Dermis blood vessel endothelial cell (primary cell): ENCODE data around the gene THAP4. TPM values are rescaled to one million over a fixed set of nuclear protein-coding genes. Genes with fewer than 3 reads are reported as not detected.
A peak's percentile ranks its signal among the peaks of the same experiment; 100 is the strongest.

Experiments
- DNase-seq: peaks from one replicate; pipeline ENCODE4 v3.0.0; 2010
- total RNA-seq: library from RNA; depleted of rRNA; stranded (reverse); fragments of >200 nt; gene quantifications from 2 replicates; pipeline ENCODE4 v1.2.3, GENCODE V29; 2014

Gene THAP4
- total RNA-seq, 1 donor from 2014 or later = 37.8 TPM

DNA sequence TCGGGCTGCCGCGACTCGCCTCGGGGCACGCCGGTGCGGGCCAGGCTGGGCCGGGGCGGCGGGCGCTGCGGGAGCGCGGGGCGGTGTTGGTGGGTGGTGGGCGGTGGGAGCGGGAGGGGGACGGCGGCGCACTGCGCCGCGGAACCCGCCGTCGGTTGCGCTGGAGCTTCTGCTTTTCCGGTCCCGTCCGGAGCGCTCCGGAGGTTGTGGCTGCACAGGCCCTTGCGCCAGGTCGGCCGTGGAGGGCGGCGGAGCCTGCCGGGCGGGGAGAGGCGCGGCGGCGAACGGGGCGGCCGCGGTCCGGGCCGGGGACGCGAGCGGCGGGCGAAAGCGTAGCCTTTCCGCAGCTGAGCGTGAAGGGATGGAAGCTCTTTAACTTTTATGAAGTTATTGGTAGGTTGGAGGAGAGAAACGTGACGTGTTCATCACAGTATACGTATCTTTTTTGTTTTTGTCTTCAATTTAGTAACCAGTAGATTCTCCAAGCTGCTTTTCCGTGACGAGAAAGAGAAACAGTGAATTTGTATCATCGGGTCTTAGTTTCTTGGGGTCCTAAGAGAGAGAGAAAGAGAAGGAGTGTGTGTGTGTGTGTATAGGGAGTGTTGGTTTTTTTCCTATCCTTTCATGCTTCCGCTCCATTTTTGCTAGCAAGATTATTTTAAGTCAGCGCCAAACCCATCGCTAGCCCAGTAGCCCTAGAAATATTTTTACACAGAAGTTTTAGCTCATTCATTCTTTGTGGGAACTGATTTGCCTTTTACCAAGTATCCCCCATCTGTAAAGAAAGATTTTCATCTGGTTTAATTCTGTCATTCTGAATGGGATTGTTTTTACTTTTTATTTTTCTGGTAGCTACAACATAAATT is 1.1 kb upstream of the THAP4 start:
- peak; percentile 46 for DNase-seq

DNA sequence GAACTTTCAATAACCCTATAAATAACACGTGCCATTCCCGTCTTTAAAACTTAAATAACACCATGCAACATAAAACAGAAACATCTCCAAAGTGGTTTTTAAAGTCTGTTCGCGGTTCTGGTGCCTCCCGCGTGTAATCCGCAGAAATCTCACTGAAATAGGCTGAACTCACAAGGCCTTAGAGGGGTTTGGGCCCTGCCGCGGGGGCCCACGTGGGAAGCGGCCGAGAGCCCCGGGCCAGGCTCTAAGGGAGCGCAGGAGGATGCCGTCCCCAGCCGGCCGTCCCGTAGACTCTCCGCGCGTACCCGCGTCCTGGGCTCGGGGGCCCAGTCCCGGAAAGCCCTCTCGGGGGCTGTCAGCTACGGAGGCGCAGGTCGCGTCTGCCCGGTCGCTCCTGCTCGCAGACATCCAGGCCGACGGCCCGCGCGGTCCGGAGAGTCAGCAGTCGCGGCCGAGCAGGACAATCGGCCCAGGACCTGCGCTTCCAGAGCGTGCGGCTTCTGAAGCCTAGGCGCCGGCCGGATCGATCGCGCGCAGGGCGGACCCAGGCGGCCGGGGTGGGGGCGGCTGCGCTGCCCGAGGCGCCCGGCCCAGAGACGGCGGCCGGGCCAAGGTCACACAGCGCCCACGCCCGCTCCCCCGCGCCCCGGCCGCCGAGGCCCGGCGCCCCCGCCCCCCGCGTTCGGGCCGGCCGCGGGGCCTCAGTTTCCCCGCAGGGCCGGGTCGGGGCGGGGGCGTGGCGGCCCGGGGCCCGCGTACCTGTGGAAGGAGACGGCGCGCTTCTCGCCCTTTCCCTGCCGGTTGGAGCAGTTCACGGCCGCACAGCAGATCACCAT is 558 bp downstream of the THAP4 start:
- DNase-seq = peak; percentile 57

DNA sequence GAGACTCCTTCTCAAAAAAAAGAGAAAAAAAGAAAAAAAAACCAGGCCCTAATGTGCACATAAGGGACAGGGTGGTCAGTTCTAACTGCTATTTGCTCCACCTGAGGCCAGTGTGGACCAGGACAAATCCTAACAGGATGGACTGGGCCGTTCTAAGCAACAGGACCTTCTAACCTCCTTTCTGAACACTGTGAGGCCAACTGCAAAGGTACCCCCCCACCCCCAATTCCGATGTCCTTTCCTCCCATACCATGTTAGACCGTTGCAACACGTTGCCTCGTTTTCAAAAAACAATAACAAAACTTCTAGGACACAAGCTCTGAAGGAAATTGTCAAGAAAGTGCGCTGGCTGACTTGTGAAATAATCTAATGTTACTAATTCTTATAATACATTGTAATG is 1.2 kb downstream of the THAP4 start:
- no peak for DNase-seq

DNA sequence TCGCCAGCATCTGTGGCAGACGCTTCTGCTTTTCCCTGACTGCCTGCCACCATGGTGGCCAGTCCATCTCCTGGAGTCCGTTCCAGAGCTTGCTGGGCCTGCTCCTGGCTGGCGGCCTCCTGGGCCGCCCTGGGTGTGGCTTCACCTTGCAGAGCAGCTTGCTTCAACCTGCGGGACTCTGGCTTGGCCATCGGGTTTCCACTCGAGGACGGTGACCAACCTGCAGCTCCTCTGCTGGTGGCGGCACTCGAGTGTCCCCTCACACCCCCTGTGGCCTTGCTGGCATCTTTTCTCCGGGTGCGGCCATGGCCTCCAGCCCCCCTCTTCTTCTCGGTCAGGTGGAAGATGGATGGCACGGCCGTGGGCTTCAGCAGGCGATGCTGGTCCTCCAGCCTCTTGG is 3.4 kb downstream of the THAP4 start:
- DNase-seq = no peak

DNA sequence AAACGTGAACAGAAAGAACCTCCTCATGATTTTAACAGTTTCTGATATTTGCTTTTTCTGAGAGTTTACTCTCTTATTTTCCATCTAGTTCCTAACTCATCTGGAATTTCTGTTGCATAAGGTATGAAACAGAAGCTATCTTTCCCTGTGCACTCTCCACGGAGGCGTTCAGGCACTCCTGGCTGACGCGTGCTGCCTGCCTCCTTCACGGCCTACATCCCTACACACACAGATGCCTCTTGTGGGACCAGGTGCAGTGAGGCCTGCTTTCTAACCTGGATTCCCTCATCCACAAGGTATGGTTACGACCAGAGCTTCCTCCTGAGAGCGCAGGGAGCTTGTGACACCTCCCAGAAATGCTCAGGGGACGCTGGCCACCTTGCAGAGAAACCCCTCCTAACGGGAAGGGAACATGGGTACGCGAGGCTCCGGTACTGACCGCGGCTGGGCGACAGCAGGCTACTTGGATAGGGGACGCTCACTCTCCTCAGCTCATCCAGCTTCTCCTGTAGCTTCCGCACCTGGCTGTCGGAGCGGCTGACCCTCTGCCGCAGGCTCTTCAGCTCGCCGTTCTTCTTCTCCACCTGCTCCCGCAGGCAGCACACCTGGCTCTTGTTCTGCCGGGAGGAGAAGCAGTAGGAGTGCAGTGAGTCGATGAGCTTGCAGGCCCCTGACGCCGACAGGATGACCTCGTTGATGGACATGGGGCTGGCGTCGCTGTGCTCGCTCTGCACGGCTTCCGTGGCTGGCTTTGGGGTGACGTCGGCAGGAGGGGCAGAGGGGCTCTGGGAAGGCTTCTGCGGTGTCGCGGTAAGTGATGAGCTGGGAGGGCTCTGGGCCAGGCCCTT is 4.3 kb downstream of the THAP4 start:
- no peak for DNase-seq

DNA sequence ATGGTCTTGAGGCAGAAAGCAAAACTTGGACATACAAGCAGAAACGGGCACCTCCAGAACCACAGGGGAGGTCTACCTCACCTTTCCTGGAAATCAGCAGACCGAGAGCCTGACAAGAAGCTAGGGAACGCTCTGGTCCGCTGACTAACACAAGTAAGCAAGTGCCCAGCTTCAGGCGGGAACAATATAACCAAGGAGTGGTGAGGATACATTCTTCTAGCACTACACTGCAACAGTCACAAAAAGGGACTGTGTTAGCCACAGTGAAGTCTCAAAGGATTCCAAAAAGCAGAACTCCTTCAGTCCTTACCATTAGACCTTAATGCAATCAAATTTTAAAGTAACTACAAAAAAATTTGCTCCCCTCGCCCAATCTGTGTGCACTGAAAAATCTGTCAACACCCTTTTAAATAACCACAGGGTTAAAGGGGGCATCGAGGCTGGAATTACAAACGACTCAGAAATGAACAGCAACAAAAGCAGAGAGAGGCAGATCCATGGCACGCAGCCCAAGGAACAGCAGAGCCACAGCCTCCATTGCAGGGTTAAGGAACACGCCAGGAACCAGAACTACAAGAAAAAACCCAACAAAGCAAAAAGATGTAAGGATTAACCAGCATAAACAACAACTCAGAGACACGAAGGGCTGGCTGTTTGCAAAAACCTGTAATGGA is 7.1 kb downstream of the THAP4 start:
- DNase-seq = no peak

DNA sequence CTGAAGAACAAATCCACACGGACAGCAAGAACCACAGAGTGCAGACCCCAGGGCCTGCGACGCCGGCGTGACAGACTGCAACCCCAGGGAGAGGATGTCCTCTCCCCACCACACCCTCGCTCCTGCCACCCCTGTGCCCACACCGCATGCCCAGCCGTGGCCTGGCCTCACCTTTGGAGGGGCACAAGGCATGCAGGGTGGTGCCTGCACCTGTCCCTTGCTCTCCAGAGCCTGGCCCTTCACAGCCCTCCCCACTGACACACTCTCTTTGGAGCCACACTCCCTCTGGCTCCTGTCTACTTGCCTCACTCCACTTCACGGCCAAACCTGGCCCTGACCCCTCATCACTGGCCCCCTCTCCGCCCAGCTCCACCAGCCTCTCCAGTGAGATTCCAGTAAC is 9.3 kb downstream of the THAP4 start:
- no peak for DNase-seq

DNA sequence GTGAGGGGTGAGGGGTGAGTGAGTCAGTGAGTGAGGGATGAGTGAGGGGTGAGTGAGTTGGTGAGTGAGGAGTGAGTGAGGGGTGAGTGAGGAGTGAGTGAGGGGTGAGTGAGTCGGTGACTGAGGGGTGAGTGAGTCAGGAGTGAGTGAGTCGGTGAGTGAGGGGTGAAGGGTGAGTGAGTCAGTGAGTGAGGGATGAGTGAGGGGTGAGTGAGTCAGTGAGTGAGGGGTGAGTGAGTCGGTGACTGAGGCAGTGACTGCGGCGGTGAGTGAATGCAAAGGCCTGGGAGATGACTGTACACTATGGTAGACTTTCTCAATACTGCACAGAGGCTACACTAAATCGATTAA is 16.6 kb downstream of the THAP4 start:
- peak; percentile 10 for DNase-seq

DNA sequence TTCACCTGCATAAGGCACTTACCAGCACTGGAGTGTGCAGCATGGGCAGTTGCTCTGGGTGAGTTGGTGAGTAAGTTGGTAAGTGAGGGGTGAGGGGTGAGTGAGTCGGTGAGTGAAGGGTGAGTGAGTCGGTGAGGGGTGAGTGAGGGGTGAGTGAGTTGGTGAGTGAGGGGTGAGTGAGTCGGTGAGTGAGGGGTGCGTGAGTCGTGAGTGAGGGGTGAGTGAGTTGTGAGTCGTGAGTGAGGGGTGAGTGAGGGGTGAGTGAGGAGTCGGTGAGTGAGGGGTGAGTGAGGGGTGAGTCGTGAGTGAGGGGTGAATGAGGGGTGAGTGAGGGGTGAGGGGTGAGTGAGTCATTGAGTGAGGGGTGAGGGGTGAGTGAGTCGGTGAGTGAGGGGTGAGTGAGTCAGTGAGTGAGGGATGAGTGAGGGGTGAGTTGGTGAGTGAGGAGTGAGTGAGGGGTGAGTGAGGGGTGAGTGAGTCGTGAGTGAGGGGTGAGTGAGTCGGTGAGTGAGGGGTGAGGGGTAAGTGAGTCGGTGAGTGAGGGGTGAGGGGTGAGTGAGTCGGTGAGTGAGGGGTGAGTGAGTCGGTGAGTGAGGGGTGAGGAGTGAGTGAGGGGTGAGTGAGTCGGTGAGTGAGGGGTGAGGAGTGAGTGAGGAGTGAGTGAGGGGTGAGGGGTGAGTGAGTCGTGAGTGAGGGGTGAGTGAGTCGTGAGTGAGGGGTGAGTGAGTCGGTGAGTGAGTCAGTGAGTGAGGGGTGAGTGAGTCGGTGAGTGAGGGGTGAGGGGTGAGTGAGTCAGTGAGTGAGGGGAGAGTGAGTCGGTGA is 17.1 kb downstream of the THAP4 start:
- no peak for DNase-seq

DNA sequence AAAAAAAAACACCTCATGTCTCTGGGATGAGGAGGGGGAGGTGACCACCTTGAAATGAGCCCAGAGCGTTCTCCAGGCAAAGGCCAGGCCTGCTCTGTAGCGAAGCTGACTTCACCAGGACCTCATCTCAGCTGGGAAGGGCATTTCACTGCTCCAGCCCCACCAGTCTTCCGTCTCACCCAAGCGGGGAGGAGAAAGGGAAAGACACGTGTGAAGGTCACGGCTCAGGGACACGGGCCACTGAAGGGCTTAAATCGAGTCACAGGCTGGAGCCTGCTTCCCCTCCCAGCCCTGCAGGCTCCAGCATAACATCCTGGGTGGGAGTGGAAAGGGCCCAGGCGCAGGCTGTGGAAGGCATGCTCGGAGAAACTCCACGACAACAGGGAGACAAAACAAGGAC is 18.1 kb downstream of the THAP4 start:
- no peak for DNase-seq

DNA sequence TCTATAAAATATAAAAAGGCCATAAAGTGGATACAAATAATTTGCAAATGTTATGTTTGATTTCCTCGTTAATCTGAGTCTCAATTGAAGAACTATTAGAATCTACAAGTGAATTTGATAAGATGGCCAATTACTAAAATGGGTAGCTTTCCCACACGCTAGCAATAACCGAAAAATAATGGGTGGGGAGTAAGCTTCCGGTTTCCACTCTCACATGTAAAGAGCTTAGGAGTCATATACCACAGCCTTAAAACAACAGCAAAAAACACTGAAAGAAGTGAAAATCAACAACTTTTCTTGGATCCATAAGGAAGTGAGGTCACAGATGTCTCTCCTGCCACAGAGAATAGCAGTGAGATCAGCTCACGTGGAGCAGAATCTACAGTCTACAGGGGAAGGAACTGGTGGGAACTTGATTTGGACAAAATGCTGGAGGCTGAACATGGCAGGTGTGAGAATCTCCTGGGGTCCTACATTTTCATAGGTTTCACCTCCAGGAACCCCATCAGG is 18.6 kb downstream of the THAP4 start:
- peak; percentile 62 for DNase-seq

DNA sequence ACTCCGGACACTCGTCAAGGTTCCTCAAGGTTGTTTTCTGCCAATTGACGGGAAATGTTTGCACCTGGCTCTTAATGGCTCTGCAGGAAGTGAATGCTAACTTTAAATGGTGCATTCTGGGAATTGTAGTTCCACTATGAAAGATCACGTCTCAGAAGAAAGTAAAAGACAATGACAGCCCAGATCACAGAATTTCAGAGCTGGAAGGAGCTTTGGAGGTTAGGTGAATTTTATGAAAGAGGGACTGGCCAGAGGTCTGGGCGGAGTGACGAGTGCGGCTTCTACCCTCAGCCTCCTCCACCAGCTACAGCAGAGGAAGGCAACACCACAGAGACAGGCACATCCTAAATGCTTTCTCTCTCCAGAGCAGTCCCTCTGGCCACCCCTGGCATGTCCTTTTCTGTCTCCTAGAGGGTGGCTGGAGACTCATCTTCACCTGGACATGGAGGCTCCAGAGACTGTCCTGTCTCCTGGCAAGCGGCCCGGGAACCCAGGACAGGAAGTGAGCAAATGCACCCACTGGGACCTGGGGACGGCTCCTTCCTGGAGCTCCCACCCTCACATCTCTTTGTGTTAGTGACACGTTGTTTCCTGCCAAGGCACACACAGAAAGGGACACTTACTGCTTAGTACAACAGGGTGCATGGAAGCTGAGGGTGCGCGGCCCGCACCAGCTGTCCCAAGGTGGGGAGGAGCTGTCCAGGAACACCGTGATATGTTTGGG is 19.4 kb downstream of the THAP4 start:
- peak; percentile 74 for DNase-seq

DNA sequence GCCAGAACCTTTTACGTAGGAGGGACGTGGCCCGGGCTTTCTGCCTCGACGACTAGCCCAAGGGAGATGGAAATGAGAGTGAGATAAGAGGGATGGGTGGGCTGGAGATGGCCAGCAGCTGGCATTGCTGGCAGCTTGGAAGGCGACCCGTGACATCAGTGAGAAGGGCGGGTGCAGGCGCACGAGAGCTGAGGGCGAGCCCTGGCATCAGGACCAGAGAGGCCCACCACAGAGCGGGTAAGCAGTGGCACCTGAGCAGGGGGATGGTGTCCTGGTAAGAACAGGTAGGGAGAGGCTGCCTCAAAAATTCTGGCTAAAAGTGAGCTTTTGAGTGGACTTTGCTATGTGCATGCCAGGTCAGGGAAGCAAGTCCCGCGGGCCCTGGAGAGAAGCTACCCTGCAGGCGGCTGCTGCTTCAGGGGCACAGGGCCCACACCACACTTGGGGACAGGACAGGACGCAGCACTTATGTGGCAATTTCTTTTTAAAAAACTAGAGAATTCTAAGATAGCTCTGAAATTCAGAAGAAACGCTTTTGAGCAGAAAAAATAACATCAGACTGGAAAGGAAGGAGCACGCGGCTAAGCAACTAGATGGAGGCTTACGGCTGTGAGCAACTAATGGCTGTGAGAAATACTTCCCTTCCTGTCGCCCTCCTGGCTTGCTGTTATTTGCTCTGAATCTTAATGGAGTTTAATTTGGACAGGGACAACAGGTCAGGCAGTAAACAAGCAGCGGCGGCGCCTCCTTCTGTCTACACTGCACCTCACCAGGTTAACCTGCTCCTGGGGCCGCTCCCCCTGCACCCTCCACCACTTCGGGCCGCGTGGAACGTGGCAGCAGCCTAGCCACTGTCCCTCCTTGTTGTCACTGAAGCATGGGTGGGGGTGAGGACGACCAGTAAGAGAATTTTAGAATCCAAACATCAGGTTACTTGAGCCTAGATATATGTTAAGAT is 20.5 kb downstream of the THAP4 start:
- DNase-seq = no peak

DNA sequence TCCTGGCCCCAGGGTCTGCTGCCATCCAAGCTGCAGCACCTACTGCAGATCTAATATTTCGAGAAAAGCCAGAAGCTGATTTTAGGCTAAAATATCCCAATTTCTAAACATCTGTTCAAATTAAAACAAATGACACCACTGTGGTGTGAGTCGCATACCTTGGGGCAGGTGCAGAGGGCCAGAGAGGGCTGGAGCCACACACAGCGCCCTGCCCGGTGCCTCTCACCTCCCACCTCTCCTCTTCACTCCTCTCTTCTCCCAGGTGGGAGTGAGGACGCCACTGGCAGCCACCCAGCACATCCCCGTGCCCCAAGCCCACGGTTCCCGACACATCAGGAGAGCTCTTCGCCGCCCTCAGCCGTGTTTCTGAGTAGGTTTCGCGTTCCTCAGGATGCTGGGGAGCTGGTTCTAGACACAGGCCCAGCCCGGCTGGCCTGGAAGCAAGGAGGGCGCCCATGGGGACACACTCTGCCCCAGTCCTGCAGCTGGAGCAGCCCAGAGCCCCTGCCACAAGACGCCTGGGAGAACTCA is 21.4 kb downstream of the THAP4 start:
- DNase-seq = no peak

DNA sequence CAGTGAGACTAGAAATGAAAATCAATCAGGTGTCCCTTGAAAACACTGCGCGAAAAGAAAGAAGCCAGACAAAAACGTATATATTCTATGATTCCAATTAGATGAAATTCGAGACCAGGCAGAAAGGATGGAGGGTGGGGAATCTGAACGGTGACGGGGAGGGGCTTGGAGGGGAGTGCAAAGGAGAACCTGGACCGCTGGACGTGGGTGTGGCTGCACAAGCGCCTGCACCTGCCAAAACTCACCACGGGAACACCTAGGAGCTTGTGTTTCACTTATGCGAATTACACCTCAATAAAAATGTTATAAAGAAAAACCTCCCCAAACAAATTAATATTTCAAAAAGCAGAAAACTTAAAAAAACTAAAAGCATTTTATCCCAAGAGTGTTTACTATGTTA is 21.9 kb downstream of the THAP4 start:
- no peak for DNase-seq

DNA sequence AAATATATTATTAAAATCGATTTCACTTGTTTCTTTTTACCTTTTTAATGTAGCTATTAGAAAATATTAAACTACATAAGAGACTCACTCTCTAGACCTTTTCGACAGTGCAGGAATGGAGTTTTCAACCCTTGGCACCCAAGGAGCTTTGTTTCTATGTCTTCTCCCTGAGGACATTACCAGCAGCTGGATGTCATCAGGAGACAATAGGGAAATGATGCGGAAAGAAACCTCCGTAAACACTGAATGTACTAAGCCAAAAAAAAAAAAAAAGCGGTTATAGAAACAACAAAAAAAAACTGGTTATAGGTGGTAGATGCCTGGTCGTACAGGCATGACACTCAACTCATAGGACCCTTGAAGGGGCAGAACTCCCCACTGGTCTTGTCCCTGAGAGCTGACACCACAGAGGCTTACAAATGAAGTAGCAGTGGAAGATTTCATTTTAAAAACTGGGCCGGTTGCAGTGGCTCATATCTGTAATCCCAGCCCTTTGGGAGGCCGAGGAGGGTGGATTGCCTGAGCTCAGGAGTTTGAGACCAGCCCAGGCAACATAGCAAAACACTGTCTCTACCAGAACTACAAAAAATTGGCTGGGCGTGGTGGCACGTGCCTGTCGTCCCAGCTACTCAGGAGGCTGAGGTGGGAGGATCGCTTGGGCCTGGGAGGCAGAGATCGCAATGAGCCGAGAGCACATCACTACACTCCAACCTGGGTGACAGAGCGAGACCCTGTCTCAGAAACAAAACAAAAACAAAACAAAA is 23.8 kb downstream of the THAP4 start:
- no peak for DNase-seq

DNA sequence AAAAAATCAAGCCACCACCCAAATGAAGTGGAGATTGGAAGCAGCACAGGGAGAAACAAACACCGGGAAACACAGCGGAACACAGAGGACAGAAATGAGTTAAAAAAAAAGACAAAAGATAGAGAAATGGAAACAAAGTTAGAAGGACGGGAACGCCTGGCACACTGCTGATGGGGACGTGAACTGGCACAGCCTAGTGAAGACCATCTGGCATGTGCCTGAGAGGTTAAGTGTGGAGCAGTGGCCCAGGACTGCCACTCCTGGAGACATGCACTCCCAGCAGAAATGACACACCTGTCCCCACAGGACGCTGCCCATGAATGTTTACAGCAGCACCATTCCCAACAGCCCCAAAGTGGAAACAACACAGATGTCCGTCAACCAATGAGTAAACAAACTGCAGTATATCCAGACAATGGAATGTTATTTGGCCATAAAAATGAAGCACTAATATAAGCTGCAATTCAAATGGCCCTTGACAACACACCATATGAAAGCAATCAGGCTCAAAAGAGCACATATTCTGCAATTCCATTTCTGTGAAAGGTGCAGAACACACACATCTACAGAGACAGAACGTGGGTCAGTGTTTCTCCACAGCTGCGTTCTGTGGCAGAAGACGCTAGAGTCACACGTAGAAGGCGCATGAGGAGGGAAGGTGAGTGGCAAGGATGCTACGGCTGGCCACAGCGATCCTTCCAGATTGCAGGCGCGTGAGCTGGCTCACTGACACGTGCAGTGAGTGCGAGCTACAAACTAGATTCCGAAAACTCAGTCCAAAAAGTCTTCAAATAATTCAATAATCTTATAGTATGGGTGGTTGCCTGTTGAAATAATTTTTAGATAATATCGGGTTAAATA is 24.6 kb downstream of the THAP4 start:
- DNase-seq = no peak
